Prostate gland (tissue), 2 donors: Measurements from ENCODE around the gene MET.

ENCODE experiments used
- CTCF ChIP-seq, 4 experiments: fragments of 200-600 bp in 2 of 4; fragments of 450-650 bp in 2 of 4; sonication (generic) in 2 of 4; IDR thresholded peaks; 1 replicate in 3 of 4; 2 replicates in 1 of 4; pipeline ENCODE4 v1.5.1; 2016 to 2019; ENCODE audit warnings: antibody characterized with exemption in 4 of 4, mild to moderate bottlenecking in 2 of 4, moderate library complexity in 2 of 4
- POLR2A ChIP-seq: fragments of 450-650 bp; IDR thresholded peaks from one replicate; pipeline ENCODE4 v1.6.1; 2016; ENCODE audit warnings: antibody characterized with exemption, mild to moderate bottlenecking

GRCh38 chr7:116796471-116796870 is 124.5 kb downstream of the MET start:
- TF ChIP-seq CTCF (IDR thresholded peaks at IDR 0.05) (no peak), POLR2A (no peak)
